ENCODE measurements around the gene C1QTNF3.

GRCh38 chr5:33981408-33982162, 61.4 kb downstream of the C1QTNF3 start:
- no peak for TF ChIP-seq EP300 (IDR thresholded peaks at IDR 0.05)
- TF ChIP-seq, protein P1, sequence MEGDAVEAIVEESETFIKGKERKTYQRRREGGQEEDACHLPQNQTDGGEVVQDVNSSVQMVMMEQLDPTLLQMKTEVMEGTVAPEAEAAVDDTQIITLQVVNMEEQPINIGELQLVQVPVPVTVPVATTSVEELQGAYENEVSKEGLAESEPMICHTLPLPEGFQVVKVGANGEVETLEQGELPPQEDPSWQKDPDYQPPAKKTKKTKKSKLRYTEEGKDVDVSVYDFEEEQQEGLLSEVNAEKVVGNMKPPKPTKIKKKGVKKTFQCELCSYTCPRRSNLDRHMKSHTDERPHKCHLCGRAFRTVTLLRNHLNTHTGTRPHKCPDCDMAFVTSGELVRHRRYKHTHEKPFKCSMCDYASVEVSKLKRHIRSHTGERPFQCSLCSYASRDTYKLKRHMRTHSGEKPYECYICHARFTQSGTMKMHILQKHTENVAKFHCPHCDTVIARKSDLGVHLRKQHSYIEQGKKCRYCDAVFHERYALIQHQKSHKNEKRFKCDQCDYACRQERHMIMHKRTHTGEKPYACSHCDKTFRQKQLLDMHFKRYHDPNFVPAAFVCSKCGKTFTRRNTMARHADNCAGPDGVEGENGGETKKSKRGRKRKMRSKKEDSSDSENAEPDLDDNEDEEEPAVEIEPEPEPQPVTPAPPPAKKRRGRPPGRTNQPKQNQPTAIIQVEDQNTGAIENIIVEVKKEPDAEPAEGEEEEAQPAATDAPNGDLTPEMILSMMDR (IDR thresholded peaks at IDR 0.05), result no peak
